GM06990 (cell line): Measurements from ENCODE around the gene SRRM4.

Experiments used
- DNase-seq: peaks from one replicate; pipeline ENCODE4 v3.0.0-alpha.2; 2011; ENCODE audit not compliant: insufficient read length; ENCODE audit errors: extremely low read depth
- H3K27me3 ChIP-seq: replicated peaks from 2 replicates; pipeline ENCODE4 v1.6.0; 2011; ENCODE audit warnings: low read length; ENCODE audit not compliant: control insufficient read depth, insufficient read depth
- H3K36me3 ChIP-seq: 2 replicates; pipeline ENCODE4 v1.5.1; 2011; ENCODE audit warnings: low read length; ENCODE audit not compliant: control insufficient read depth, insufficient read depth
- H3K4me3 ChIP-seq: replicated peaks from 2 replicates; pipeline ENCODE4 v1.5.1; 2011; ENCODE audit warnings: low read depth, mild to moderate bottlenecking, control low read depth, low read length
- TF ChIP-seq, protein P1 (sequence below): IDR thresholded peaks from 2 replicates; pipeline ENCODE4 v1.5.1; 2011; ENCODE audit warnings: low read length, control low read depth, mild to moderate bottlenecking, inconsistent platforms; ENCODE audit not compliant: insufficient read depth, poor library complexity, severe bottlenecking

SRRM4 gene

DNA sequence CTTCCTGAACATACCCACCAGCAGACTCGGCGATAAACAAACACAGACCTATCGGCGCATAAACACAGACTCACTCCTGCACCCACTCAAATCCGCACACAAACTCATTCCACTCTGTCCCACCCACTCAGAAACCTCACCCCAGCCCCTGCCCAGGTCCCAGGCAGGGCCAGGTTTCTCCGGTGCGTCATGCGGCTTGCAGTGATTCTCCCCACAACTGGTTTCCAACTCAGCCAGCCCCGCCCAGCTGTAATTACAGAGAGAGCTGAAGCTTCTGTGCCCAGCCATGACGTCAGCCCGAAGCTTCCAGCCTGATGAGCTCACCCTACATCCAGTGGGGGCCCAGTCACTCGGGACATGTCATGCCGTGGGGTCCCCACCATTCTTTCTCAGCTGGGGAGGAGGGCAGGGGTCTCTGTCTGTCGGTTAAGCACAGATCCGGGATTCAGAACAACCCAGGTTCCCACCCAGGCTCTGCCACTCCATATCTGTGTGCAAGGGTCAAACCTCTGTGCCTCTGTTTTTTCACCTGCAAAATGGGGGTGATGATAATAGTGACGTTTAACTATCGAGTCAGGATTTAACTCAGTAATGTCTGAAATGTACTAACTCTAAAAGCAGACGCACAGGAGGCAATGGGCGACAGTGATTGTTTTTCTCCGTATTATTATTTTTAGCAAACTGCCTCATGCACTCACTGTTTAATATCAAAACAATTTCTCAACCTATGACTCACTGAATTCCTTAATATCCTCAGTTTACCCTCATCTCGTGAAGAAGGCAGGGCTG is 195.1 kb downstream of the SRRM4 start:
- DNase-seq, result no peak

DNA sequence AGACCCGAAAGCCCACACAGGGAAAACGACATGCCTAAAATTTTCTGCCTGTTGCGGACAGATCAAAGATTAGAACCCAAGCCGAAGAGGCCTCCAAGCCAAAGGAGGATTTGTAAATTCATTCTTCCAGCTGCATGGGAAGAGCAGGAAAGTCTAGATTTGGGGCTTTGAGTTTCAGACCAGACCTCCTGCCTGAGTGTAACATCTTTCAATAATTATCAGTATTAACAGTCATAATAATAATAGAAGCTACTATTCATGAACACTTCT is 195.7 kb downstream of the SRRM4 start:
- no peak overlapping the region for H3K4me3 ChIP-seq
- TF ChIP-seq, protein P1, sequence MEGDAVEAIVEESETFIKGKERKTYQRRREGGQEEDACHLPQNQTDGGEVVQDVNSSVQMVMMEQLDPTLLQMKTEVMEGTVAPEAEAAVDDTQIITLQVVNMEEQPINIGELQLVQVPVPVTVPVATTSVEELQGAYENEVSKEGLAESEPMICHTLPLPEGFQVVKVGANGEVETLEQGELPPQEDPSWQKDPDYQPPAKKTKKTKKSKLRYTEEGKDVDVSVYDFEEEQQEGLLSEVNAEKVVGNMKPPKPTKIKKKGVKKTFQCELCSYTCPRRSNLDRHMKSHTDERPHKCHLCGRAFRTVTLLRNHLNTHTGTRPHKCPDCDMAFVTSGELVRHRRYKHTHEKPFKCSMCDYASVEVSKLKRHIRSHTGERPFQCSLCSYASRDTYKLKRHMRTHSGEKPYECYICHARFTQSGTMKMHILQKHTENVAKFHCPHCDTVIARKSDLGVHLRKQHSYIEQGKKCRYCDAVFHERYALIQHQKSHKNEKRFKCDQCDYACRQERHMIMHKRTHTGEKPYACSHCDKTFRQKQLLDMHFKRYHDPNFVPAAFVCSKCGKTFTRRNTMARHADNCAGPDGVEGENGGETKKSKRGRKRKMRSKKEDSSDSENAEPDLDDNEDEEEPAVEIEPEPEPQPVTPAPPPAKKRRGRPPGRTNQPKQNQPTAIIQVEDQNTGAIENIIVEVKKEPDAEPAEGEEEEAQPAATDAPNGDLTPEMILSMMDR, result no peak
- DNase-seq, result no peak
- no peaks in the 10 kb centered on the region for H3K36me3 ChIP-seq
- H3K27me3 ChIP-seq, result no peaks in the 10 kb centered on the region; the same call in 1 of the 2 replicates

More for the DNA sequence above, 195.1 kb downstream of the SRRM4 start:
- Histone ChIP-seq H3K27me3 (no peaks in the 10 kb centered on the region; the same call in 1 of the 2 replicates), H3K4me3 (no peak overlapping the region), H3K36me3 (no peaks in the 10 kb centered on the region)
- TF ChIP-seq, protein P1, result no peak

DNA sequence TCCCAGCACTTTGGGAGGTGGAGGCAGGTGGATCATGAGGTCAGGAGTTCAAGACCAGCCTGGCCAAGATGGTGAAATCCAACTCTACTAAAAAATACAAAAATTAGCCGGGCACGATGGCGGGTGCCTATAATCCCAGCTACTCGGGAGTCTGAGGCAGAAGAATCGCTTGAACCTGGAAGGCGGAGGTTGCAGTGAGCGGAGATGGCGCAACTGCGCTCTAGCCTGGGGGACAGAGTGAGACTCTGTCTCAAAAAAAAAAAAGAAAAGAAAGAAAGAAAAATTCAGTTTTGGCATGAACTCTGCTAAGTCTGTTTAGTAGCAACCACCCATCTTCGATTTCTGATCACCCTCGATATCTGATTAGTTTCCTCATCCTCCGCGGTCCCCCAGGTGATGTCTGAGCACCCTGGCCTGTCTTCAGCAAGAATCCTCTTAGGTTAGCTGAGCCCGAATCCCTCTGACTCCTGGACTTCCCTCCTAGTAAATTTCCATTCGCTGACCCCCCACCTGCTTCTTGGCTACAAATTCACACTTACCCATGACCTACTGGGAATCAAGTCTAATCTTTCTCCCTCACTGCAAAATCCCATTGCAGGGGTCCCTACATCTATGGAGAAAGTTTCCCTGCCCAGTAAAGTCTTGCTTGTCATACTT is 196.5 kb downstream of the SRRM4 start:
- H3K27me3 ChIP-seq, result no peaks in the 10 kb centered on the region; the same call in 1 of the 2 replicates

DNA sequence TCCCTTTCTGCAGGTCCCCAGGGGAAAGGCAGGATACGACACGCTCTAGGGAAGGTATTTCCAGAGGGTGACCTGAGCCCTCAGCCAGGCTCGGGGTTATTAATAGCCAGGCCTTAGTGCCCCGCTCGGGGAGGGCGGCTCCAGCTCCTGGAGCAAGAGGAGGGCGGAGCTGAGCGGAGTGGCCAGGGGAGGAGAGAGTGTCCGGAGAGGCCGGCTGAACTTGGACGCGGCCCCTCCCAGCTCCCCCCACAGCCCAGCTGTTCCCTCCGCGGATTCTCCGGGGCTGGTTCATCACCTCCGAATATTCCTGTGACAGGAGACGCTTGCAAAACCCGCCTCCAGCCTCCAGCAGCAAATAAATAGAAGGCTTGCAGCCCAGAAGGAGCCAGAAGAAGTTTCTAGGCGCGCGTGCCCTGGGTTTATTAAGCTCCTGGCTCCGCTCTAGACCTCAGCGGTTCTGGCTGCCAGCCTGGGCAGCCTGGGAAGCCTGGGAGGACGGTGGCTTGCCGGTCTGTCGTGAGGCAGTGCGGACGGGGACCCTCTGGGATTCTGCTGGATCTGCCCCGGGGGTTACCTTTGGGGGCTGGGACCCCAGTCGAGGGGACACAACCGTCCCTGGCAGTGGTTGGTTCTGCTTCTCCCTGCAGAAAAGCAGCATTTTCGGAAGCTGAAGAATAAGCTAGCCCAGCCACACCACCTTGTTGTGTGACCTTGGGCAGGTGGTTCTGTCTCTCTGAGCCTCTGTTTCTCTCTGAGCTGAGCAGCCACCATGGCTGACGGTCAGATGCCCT is 197.4 kb downstream of the SRRM4 start, which contains the start of gene HSPB8:
Gene HSPB8, plus strand, starts transcription at position 388 of the 791 bp plus-strand sequence. Its CDS starts 382 bp downstream, at position 770.
- Histone ChIP-seq H3K36me3 (no peaks in the 10 kb centered on the region), H3K4me3 (no peak within 1 kb of the TSS), H3K27me3 (no peaks in the 10 kb centered on the region; the same call in 1 of the 2 replicates)
- TF ChIP-seq, protein P1, result no peak
- DNase-seq, result no peak

More for the DNA sequence above, 196.5 kb downstream of the SRRM4 start:
- Histone ChIP-seq H3K4me3 (no peak overlapping the region), H3K36me3 (no peaks in the 10 kb centered on the region)
- no peak for DNase-seq
- TF ChIP-seq, protein P1, result no peak

DNA sequence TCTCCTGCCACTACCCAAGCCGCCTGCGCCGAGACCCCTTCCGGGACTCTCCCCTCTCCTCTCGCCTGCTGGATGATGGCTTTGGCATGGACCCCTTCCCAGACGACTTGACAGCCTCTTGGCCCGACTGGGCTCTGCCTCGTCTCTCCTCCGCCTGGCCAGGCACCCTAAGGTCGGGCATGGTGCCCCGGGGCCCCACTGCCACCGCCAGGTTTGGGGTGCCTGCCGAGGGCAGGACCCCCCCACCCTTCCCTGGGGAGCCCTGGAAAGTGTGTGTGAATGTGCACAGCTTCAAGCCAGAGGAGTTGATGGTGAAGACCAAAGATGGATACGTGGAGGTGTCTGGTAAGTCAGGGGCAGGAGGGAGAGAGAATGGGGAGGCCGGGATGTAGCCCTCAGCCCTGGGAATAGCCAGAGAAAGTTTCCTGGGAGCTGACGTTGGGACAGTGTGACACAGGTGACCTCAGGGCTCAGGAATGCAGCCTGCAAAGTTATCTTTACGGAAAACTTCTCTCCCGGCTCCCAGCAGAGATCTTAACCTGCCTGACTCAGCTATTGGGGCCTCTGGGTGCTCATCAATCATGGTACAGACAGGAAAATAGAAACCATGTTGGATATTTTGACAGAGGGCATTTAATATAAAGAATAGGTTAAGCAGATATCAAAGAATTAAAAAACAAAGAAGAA is 198.1 kb downstream of the SRRM4 start:
- Histone ChIP-seq H3K4me3 (no peak overlapping the region), H3K27me3 (no peaks in the 10 kb centered on the region; the same call in 1 of the 2 replicates), H3K36me3 (no peaks in the 10 kb centered on the region)
- DNase-seq, result no peak
- TF ChIP-seq, protein P1, result no peak
